IMR-90 (cell line): ENCODE data around the gene UBLCP1. TPM values are rescaled to one million over a fixed set of nuclear protein-coding genes. Genes with fewer than 3 reads are reported as not detected.

ENCODE experiments used
- ATAC-seq: fragments of 200-7000 bp; cut with Tn5 transposase; 2 replicates; pipeline ENCODE4 v1.9.1; 2020; ENCODE audit warnings: low read depth, mild to moderate bottlenecking, moderate library complexity
- BruUV-seq: library from RNA; stranded (reverse); fragments of 400-500 nt; replicated peaks from 2 replicates; lab custom pipeline; 2021; lab: Mats Ljungman, UMichigan
- CTCF ChIA-PET: fragments of 300-600 bp; formaldehyde crosslinking; extraction: SDS; loops from one replicate; lab custom pipeline; 2021; ENCODE audit warnings: antibody characterized with exemption; lab: Yijun Ruan, JAX
- POLR2A ChIA-PET: fragments of 300-600 bp; sonication (Branson Sonifier 250); formaldehyde crosslinking; loops from one replicate; lab custom pipeline; 2022; ENCODE audit warnings: antibody characterized with exemption; ENCODE audit not compliant: unreplicated experiment; lab: Charles Lee
- DNase-seq: peaks from one replicate; pipeline ENCODE4 v3.0.0; 2013
- H2AFZ ChIP-seq: replicated peaks from 2 replicates; pipeline ENCODE3; 2013; ENCODE audit warnings: low read length, mild to moderate bottlenecking; ENCODE audit not compliant: poor library complexity
- H2AK5ac ChIP-seq: 2 replicates; pipeline ENCODE4 v1.6.1; 2013; ENCODE audit warnings: low read depth, low read length, inconsistent platforms
- H2AK9ac ChIP-seq: replicated peaks from 2 replicates; pipeline ENCODE3; 2013; ENCODE audit warnings: mild to moderate bottlenecking, low read depth, low read length, moderate library complexity; ENCODE audit not compliant: poor library complexity
- H2BK120ac ChIP-seq: 2 replicates; pipeline ENCODE4 v1.6.1; 2013; ENCODE audit warnings: low read depth, low read length, inconsistent platforms
- H2BK15ac ChIP-seq: 3 replicates; pipeline ENCODE4 v1.6.1; 2013; ENCODE audit warnings: low read depth, low read length, inconsistent platforms
- H2BK20ac ChIP-seq: 2 replicates; pipeline ENCODE4 v1.6.1; 2013; ENCODE audit warnings: low read depth, mild to moderate bottlenecking, inconsistent platforms, low read length, moderate library complexity
- H2BK5ac ChIP-seq: 2 replicates; pipeline ENCODE4 v1.6.1; 2013; ENCODE audit warnings: mild to moderate bottlenecking, low read depth, low read length, inconsistent platforms; ENCODE audit not compliant: poor library complexity, severe bottlenecking
- H3K14ac ChIP-seq: replicated peaks from 2 replicates; pipeline ENCODE4 v1.6.1; 2013; ENCODE audit warnings: low read depth, low read length, inconsistent platforms
- H3K18ac ChIP-seq: 2 replicates; pipeline ENCODE4 v1.6.1; 2013; ENCODE audit warnings: low read depth, low read length, control low read depth
- H3K23ac ChIP-seq: 2 replicates; pipeline ENCODE4 v1.6.1; 2013; ENCODE audit warnings: low read depth, low read length, inconsistent platforms
- H3K27ac ChIP-seq: 2 replicates; pipeline ENCODE4 v1.5.1; 2013; ENCODE audit warnings: mild to moderate bottlenecking, control low read depth, low read length; ENCODE audit not compliant: insufficient read depth
- H3K27me3 ChIP-seq: 2 replicates; pipeline ENCODE4 v1.6.1; 2013; ENCODE audit warnings: low read length; ENCODE audit not compliant: control insufficient read depth, insufficient read depth
- H3K36me3 ChIP-seq: 2 replicates; pipeline ENCODE4 v1.6.1; 2013; ENCODE audit warnings: low read length, mixed read lengths; ENCODE audit not compliant: control insufficient read depth, insufficient read depth
- H3K4ac ChIP-seq: 2 replicates; pipeline ENCODE4 v1.6.1; 2013; ENCODE audit warnings: low read depth, low read length, inconsistent platforms
- H3K4me1 ChIP-seq: 2 replicates; pipeline ENCODE4 v1.6.1; 2013; ENCODE audit warnings: low read length, mixed read lengths; ENCODE audit not compliant: control insufficient read depth, insufficient read depth
- H3K4me2 ChIP-seq: 2 replicates; pipeline ENCODE4 v1.6.1; 2013; ENCODE audit warnings: low read depth, mild to moderate bottlenecking, control low read depth, low read length, moderate library complexity
- H3K4me3 ChIP-seq: 2 replicates; pipeline ENCODE4 v1.5.1; 2013; ENCODE audit warnings: low read depth, mild to moderate bottlenecking, control low read depth, low read length, moderate library complexity; ENCODE audit not compliant: insufficient read depth
- H3K56ac ChIP-seq: 2 replicates; pipeline ENCODE4 v1.6.1; 2013; ENCODE audit warnings: low read length, inconsistent platforms; ENCODE audit not compliant: insufficient read depth; ENCODE audit errors: extremely low read depth
- H3K79me1 ChIP-seq, 2 experiments: 2 replicates each; pipeline ENCODE4 v1.6.1; 2013; ENCODE audit warnings: low read length in 2 of 2, inconsistent platforms in 1 of 2, low read depth in 1 of 2
- H3K9ac ChIP-seq: 2 replicates; pipeline ENCODE4 v1.6.1; 2013; ENCODE audit warnings: low read depth, low read length, control low read depth
- H3K9me1 ChIP-seq: 2 replicates; pipeline ENCODE4 v1.6.1; 2013; ENCODE audit warnings: low read length, inconsistent platforms; ENCODE audit not compliant: insufficient read depth
- H3K9me3 ChIP-seq: 2 replicates; pipeline ENCODE4 v1.6.1; 2013; ENCODE audit warnings: low read length; ENCODE audit not compliant: control insufficient read depth, insufficient read depth
- H4K20me1 ChIP-seq: 2 replicates; pipeline ENCODE4 v1.6.1; 2013; ENCODE audit warnings: low read length, inconsistent platforms; ENCODE audit not compliant: insufficient read depth
- H4K5ac ChIP-seq: 2 replicates; pipeline ENCODE4 v1.6.1; 2013; ENCODE audit warnings: mild to moderate bottlenecking, low read depth, low read length, control low read depth
- H4K8ac ChIP-seq, 2 experiments: 2 replicates each; pipeline ENCODE4 v1.6.1; 2013; ENCODE audit warnings: low read depth in 2 of 2, low read length in 2 of 2, control low read depth in 1 of 2, inconsistent platforms in 1 of 2
- H4K91ac ChIP-seq: 2 replicates; pipeline ENCODE4 v1.6.1; 2013; ENCODE audit warnings: low read depth, low read length, inconsistent platforms; ENCODE audit not compliant: insufficient read depth
- CEBPB ChIP-seq: IDR thresholded peaks from 2 replicates; pipeline ENCODE4 v1.6.1; 2012; ENCODE audit warnings: low read depth, low read length, improper control_type of control experiment
- CHD1 ChIP-seq: IDR thresholded peaks from 2 replicates; pipeline ENCODE4 v1.6.1; 2012; ENCODE audit warnings: low read depth, low read length, improper control_type of control experiment
- MAFK ChIP-seq: IDR thresholded peaks from 2 replicates; pipeline ENCODE4 v1.6.1; 2012; ENCODE audit warnings: low read depth, low read length, improper control_type of control experiment
- MXI1 ChIP-seq: IDR thresholded peaks from 2 replicates; pipeline ENCODE4 v1.6.1; 2012; ENCODE audit warnings: low read depth, mild to moderate bottlenecking, low read length, moderate library complexity, borderline replicate concordance
- NFE2L2 ChIP-seq: fragments of 150-350 bp; IDR thresholded peaks from 2 replicates; pipeline ENCODE4 v1.6.1; 2016; ENCODE audit warnings: low read depth, mild to moderate bottlenecking, low read length
- POLR2A ChIP-seq: IDR thresholded peaks from 2 replicates; pipeline ENCODE4 v1.6.1; 2012; ENCODE audit warnings: mild to moderate bottlenecking, low read depth, low read length
- RAD21 ChIP-seq: IDR thresholded peaks from 2 replicates; pipeline ENCODE4 v1.6.1; 2012; ENCODE audit warnings: low read length, improper control_type of control experiment
- RFX5 ChIP-seq: IDR thresholded peaks from 2 replicates; pipeline ENCODE4 v1.8.0; 2012; ENCODE audit warnings: low read depth, mild to moderate bottlenecking, low read length, moderate library complexity
- SMC3 ChIP-seq: fragments of 150-350 bp; IDR thresholded peaks from 2 replicates; pipeline ENCODE4 v1.6.1; 2016; ENCODE audit warnings: low read depth, mild to moderate bottlenecking, antibody characterized with exemption, low read length, moderate library complexity
- USF2 ChIP-seq: fragments of 150-350 bp; IDR thresholded peaks from 2 replicates; pipeline ENCODE4 v1.6.1; 2017; ENCODE audit warnings: mild to moderate bottlenecking, antibody characterized with exemption, low read length, low read depth
- WGBS, 2 experiments: methylation state at CpG; one replicate each; pipeline versions ENCODE4 v1.1.5 to v1.1.7; 2013; ENCODE audit warnings: missing lambda C conversion rate in 2 of 2; ENCODE audit not compliant: insufficient read length in 1 of 2; ENCODE audit errors: extremely low coverage in 2 of 2; 5-methylcytosine and 5-hydroxymethylcytosine counted together
- dilution Hi-C: fragments of 300-500 bp; cut with HindIII; formaldehyde crosslinking; loops from one replicate; pipeline ENCODE4 v1.14.3; 2018; ENCODE audit warnings: low sequenced_read_pairs; ENCODE audit not compliant: unreplicated experiment
- in situ Hi-C: fragments of 300-500 bp; cut with MboI; formaldehyde crosslinking; loops from 3 replicates; pipeline ENCODE4 v1.14.3; 2019; ENCODE audit warnings: low sequenced_read_pairs, inconsistent platforms, mixed read lengths
- intact Hi-C: fragments of 100-400 bp; cut with micrococcal nuclease; formaldehyde crosslinking; loops from 2 replicates; pipeline ENCODE4 v1.10.0; 2022
- polyA plus RNA-seq, 3 experiments: library from polyadenylated mRNA; depleted of rRNA; stranded (reverse); fragments of >200 nt; gene quantifications; 2 replicates each; pipeline ENCODE4 v1.2.3, GENCODE V29; 2012; ENCODE audit warnings: low replicate concordance in 1 of 3
- total RNA-seq: library from RNA; depleted of rRNA; stranded (reverse); fragments of >200 nt; gene quantifications from 2 replicates; pipeline ENCODE4 v1.2.3, GENCODE V29; 2012

The UBLCP1 gene
- total and polyA plus RNA-seq, 2 of the 4 experiments (the other 2 are of a cell fraction) = 11.7 to 17.5 TPM

- Histone ChIP-seq H4K8ac (no peak overlapping the region), H3K27me3 (peaks cover 19% of the 10 kb centered on the region), H3K4me2 (no peak overlapping the region), H2AK9ac (no peak overlapping the region), H3K14ac (no peak overlapping the region), H4K91ac (no peak overlapping the region), H4K20me1 (no peaks in the 10 kb centered on the region), H3K4me3 (no peak overlapping the region), H3K27ac (no peak overlapping the region), H2BK120ac (no peak overlapping the region), H3K9me3 (peaks cover 12% of the 10 kb centered on the region), H2AK5ac (no peak overlapping the region), H3K9me1 (no peaks in the 10 kb centered on the region), H2BK20ac (no peak overlapping the region), H2AFZ (no peak overlapping the region), H3K9ac (no peak overlapping the region), H3K36me3 (no peaks in the 10 kb centered on the region), H4K5ac (no peak overlapping the region), H3K4ac (no peak overlapping the region), H3K4me1 (peaks cover 2% of the 10 kb centered on the region; the same call in 1 of the 2 replicates), H2BK15ac (no peak overlapping the region), H3K18ac (no peak overlapping the region), H2BK5ac (no peak overlapping the region), H3K79me1 (no peaks in the 10 kb centered on the region), H3K23ac (no peak overlapping the region), H3K56ac (no peak overlapping the region)
- in situ Hi-C loops (no loop called here), dilution Hi-C loops (no loop called here), intact Hi-C loops (no loop called here)
- BruUV-seq = no TSS peak
- ATAC-seq (peak; percentile 61; the same call in 1 of the 2 replicates), DNase-seq (peak; percentile 33)
- CTCF ChIA-PET = interaction anchor here (0.8 kb wide), 1 partner anchor 18 kb away, joined by 3 read pairs; no protein-coding TSS in a partner anchor
- TF ChIP-seq NFE2L2 (no peak), MAFK (no peak), RAD21 (no peak), CEBPB (no peak), SMC3 (no peak), CHD1 (no peak), MXI1 (no peak), USF2 (no peak), POLR2A (no peak), RFX5 (no peak)
- POLR2A ChIA-PET = no interaction called here
- WGBS, 2 experiments = no CpG with 5 or more reads among the region's 5 CpGs
Observed at GRCh38 chr5:159304961-159305595, 42.0 kb downstream of the UBLCP1 start.
